ENCODE results near the gene KCNMB2.

DNA sequence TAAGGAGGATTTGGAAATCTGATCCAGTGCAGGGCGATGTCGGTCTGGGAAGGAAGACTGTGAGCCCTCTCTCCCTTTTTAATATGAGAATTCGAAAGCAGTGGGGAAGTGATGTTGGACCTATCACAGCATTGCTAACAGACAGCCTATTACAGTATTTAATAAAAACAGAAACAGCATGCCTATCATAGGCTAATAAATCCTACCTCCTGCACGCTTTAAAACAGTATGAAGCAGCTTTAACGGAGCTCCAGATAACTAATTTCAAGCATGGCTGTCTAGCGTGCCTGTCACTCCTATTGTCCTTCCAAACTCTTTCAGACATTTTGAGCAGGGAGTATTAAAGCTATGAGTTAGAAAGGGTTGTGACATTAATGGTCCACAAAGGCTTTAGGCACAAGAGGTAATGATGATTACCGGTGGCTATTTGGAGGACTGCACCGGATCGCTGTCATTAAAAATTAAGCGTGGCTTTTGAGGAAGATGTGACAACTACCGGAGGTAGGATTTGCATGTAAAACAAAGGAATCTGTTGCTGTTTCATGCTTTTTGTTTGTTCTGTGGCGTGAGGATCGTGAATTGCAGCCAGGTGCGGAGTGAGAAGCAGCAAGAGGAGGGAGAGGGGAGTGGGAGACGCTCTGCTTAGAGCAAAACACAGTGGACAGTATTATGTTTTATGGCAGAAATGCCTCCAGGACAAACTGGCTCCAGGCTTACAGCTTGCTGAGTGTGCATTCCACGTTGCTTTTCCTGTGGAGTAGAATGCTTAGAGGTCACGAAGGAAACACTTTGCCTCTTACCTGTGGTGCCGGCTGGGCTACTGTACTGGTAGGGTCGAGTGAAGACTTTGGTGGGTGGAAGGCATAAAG is at the start of gene KCNMB2:
- no peak for TF ChIP-seq LEF1 (IDR thresholded peaks at IDR 0.05; ENCODE audit: borderline replicate concordance)
- TF ChIP-seq BHLHE40 (IDR thresholded peaks at IDR 0.05; ENCODE audit: borderline replicate concordance) = no peak
- TF ChIP-seq FOXA1 (IDR thresholded peaks at IDR 0.05) = no peak
- TF ChIP-seq TARDBP (IDR thresholded peaks at IDR 0.05) = no peak
- no peak for TF ChIP-seq SP1 (IDR thresholded peaks at IDR 0.05)
- TF ChIP-seq SUZ12 (IDR thresholded peaks at IDR 0.05) = no peak

Data from HEK293T (cell line).